GM18502 (cell line): ENCODE measurements around the gene NFASC.

Experiments
- ATAC-seq: cut with Tn5 transposase; IDR thresholded peaks from one replicate; pipeline ENCODE4 v1.9.1; 2021; ENCODE audit warnings: mild to moderate bottlenecking; ENCODE audit not compliant: unreplicated experiment, poor library complexity

The NFASC gene

GRCh38 chr1:204885288-204885711, 14.6 kb downstream of the NFASC start:
- no peak for ATAC-seq

- no peak for ATAC-seq
These were observed 15.1 kb downstream of the NFASC start for GRCh38 chr1:204885790-204886189.

- no peak for ATAC-seq
These were observed 17.2 kb downstream of the NFASC start for GRCh38 chr1:204887846-204888245.

DNA sequence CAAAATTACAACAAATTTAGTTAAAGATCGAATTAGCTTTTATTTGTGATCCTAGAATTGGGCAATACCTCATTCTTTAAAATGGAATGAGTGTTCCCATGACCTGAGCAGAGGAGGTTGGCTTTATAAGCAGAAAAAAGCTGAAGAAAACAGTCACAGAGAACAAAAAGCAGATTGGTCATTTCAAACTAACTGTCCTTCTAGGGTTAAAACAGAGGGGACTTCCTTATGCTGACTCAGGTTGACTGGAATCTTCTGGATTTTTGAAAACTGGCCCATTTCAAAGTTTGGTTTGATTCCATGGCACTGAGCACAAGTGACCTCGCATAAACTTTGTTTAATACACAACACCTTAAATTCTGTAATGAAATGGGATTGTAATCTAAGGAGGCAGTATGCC, 17.6 kb downstream of the NFASC start:
- no peak for ATAC-seq

GRCh38 chr1:204889681-204890383, 19.2 kb downstream of the NFASC start:
- ATAC-seq: no peak

DNA sequence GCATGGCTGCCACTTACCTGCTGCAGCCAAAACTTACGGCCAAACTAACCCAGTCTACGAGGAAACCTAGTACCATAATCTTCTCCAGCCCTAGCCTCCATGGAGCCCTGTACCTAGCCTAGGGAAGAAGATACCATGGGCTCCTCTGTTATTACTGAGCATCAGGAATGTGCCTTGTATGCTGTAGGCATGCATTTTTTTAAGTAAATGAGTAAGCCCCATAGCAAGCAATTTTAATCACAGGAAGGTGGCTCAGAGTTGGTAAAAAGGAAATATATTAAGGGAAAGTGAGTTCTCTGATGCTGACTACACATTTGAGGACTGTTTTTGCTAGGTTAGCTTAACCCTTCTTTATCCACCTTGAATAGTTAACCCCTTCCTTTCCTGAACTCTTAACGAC, 21.2 kb downstream of the NFASC start:
- no peak for ATAC-seq

- no peak for ATAC-seq
These were observed 23.4 kb downstream of the NFASC start for GRCh38 chr1:204894031-204894430.

DNA sequence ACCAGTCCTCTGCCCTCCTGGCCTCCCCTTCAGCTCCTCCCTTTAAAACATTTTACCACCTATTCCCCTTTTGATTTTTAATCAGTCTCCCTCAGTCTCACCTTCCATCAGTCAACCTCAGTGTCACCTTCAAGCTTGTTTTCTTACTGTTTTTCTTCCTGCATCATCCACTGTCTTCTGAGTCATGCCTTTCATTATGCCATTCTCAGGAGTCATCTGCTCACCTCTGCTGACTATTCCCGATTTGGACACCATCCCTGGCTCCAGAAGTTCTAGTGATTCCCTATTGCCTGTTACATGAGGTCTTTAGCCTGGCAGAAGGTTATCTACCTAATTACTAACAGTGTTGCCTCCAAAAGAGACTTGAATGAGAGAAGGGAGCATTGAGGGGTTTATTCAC, 23.9 kb downstream of the NFASC start:
- no peak for ATAC-seq

DNA sequence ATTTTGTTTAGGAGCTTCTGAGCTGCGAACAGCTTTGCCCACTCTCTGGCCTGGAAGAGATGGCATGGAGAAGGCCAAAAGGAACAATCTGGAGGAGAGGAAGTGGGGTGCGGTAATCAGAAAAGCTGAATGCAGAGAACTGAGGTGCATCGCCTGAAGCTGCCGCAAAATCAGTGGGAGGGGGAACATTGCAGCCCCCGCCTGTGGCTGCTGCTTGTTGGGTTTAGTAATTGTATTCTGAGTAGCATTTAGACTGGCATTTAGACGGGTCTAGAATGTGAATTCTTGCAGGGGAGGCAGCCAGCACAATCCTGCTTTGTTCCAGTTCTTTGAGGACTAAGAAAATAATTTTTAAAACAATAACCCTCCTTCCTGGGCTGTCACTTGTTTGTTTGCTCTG, 25.4 kb downstream of the NFASC start:
- ATAC-seq: no peak

- ATAC-seq: no peak
These were observed 26.3 kb downstream of the NFASC start for GRCh38 chr1:204896787-204897469.

GRCh38 chr1:204900721-204901120, 30.1 kb downstream of the NFASC start:
- no peak for ATAC-seq

- ATAC-seq: no peak
These were observed 32.0 kb downstream of the NFASC start for GRCh38 chr1:204902671-204903070.

GRCh38 chr1:204904228-204904810, 33.7 kb downstream of the NFASC start:
- ATAC-seq: no peak

- ATAC-seq: no peak
These were observed 38.4 kb downstream of the NFASC start for GRCh38 chr1:204909109-204909508.

GRCh38 chr1:204915861-204916495, 45.3 kb downstream of the NFASC start:
- no peak for ATAC-seq

DNA sequence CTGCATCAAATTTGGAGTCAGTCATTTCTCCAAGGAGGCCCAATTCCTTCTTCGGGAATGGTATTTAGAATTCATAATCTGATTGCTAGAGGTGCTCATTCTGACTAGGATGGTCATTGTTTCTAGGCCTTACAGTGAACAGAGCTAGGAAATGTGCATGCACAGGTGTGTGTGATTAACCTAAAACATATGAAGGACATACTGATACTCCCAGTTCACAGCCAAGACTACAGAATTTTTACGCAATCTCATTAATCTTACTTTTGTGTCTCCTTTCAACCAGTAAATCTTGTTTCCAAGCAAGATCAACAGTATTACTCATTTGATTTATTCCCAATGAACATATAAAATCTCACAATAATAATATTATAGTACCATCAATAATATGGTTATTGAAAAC, 47.1 kb downstream of the NFASC start:
- ATAC-seq: no peak

DNA sequence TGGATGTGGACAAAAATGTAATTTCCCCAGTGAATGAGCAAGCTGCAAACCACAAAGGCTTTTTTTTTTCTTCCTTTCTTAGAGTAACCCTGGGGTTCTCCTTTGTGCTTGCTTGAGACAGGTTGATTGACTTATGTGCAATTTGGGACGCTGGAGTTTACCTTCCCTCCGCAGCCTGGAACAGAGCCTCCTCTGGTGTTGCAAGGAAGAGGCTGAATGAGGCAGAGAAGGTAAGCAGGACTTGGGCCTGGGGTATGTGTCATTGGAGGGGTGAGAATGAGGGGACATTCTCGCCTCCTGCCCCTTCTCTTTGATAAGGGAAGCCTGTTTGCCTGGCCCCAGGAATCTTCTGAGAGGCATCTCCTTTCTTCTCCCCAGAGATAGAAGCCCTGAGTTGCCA, 49.8 kb downstream of the NFASC start:
- ATAC-seq: no peak

GRCh38 chr1:204920967-204921366, 50.3 kb downstream of the NFASC start:
- ATAC-seq: no peak

- ATAC-seq: no peak
These were observed 51.3 kb downstream of the NFASC start for GRCh38 chr1:204921855-204922516.

GRCh38 chr1:204923201-204923600, 52.5 kb downstream of the NFASC start:
- ATAC-seq: no peak

GRCh38 chr1:204923626-204924012, 53.0 kb downstream of the NFASC start:
- no peak for ATAC-seq
